Activated CD8-positive, alpha-beta memory T cell treated with anti-CD3 and anti-CD28 coated beads, Interleukin-2, amount 50 U/mL, for 1 hour (primary cell): ENCODE results near the gene CYTH2.
"Not testable (repeated sequence)": the region's sequence is repeated elsewhere in the genome, so short reads cannot be mapped to it uniquely, and the experiment has no call there.

Experiments used
- DNase-seq: peaks from one replicate; pipeline ENCODE4 v3.0.0-alpha.2; 2020; ENCODE audit errors: extremely low read depth

Gene CYTH2

GRCh38 chr19:48511800-48512503, 42.8 kb downstream of the CYTH2 start, which contains the start of gene LMTK3:
TSS of gene LMTK3 (minus strand) at chr19:48511835. CDS start at chr19:48511576, 259 bp downstream.
- peak; percentile 75 for DNase-seq

DNA sequence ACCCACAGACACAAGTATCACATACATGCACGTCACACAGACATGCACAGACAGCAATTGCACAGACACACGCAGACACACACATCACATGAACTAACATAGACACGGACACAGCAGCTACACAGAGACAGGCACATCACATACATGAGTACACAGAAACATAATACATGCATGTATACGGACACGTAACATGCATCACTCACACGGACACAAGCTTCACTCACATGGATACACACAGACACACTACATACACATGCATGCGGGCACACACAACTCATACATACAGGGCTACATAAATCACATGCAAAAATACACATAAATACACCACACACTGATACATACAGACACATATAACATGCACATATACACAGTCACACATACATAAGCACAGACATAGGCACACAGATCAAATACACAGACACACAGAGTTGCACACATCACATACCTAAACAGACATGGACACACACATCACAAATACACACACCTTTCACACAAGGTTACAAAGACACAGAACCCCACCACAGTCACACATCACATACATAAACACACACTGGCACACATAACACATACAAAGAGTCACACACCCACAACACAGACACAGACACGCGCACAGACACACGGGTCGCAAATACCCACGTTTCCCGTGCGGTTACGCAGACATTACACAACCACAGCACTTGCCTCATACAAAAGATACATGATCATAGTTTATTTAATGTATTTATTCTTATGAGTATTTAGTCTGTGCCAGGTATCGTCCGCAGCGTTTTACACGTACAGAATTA, 43.5 kb downstream of the CYTH2 start:
- DNase-seq = no peak

GRCh38 chr19:48513289-48514122, 44.3 kb downstream of the CYTH2 start:
- no peak for DNase-seq

GRCh38 chr19:48514123-48514458, 44.9 kb downstream of the CYTH2 start:
- no peak for DNase-seq

DNA sequence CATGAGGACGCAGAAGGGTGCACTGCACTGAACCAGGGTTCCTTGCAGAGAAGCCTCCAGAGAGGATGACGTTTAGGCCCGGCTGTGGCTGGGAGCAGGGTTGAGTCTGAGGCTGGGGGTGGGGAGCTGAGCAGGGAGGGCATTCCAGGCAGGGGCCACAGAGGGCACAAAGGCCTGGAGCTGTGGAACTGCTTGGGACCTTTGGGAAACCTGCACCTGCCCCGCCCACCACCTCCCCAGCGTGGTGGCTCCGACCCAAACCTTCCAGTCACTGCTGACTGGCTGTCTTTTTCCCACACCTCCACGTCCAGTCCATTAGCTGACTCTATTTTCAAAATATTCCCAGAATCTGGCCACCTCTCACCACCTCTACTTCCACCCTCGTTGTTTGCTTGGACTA, 47.4 kb downstream of the CYTH2 start:
- no peak for DNase-seq

- no peak for DNase-seq
Measured at GRCh38 chr19:48518207-48518606, 49.0 kb downstream of the CYTH2 start.

DNA sequence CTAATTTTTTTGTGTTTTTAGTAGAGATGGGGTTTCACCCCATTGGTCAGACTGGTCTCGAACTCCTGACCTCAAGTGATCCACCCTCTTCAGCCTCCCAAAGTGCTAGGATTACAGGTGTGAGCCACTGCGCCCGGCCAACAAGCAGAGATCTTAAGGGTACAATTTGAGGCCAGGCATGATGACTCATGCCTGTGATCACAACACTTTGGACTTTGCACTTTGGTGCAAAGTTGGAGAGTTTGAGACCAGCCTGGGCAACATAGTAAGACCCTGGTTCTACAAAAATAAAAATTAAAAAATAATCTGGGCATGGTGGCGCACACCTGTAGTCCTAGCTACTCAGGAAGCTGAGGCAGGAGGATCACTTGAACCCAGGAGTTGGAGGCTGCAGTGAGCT, 50.3 kb downstream of the CYTH2 start:
- DNase-seq = not testable (repeated sequence)

DNA sequence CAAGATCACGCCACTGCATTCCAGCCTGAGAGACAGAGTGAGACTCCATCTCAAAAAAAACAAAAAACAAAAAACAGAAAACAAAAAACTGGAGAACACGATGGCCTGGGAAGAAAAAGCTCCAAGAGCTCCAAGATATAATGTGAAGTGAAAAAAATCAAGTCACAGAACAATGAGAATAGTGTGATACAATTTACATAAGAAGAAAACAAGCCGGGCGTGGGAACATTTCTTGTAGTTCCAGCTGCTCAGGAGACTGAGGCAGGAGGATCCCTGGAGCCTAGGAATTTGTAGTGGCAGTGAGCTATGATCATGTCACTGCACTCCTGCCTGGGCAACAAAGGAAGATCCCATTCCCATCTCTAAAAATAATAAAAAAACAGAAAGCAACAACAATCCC, 51.0 kb downstream of the CYTH2 start:
- no peak for DNase-seq

- DNase-seq = no peak
Measured at GRCh38 chr19:48524221-48524620, 55.1 kb downstream of the CYTH2 start.

DNA sequence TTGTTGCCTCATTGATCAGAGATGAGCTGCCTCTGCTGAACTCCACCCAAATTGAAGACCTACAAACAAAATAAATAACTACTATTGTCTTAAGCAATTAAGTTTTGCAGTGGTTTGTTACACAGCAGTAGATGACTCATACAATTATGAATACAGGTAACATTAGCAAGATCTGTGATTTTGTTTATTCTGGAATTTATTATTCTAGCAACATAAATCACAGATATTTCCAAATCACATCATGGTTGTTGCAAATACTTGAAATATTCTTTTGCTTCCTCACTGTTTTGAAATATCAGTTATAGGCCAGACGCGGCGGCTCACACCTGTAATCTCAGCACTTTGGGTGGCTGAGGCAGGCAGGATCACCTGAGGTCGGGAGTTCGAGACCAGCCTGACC, 55.6 kb downstream of the CYTH2 start:
- DNase-seq = no peak

- DNase-seq = no peak
Measured at GRCh38 chr19:48529156-48529555, 60.0 kb downstream of the CYTH2 start.

DNA sequence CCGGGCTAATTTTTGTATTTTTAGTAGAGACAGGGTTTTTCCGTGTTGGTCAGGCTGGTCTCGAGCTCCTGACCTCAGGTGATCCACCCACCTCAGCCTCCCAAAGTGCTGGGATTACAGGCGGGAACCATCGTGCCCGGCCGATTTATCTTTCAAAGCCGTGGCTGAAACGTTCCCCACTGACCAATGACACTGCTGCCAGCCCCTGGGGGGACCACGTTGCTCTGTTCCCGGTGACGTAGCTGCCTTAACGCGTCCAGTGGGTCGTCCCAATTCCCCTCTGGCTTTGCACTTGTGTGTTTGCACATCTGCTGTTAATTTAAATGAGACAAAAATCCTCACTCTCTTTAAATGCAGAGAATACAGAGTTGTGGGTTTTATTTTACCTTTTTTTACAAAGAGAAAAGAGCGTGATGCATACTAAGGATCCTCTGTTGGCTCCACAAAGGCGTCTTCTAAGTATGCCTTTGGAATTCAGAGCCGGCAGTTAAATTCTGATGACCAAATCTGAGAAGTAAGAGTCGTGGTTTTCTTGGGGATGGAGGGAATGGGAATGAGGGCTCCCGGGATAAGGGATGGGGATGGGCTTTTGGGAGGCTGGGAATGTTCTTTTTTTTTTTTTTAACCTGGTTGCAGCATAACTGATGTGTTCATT, 61.0 kb downstream of the CYTH2 start:
- DNase-seq = no peak

- no peak for DNase-seq
Measured at GRCh38 chr19:48530770-48531169, 61.6 kb downstream of the CYTH2 start.
